Measurements from ENCODE around the gene ROGDI.

GRCh38 chr16:4839942-4840341 lies 37.5 kb upstream of the ROGDI start:
- TF ChIP-seq, protein P1, sequence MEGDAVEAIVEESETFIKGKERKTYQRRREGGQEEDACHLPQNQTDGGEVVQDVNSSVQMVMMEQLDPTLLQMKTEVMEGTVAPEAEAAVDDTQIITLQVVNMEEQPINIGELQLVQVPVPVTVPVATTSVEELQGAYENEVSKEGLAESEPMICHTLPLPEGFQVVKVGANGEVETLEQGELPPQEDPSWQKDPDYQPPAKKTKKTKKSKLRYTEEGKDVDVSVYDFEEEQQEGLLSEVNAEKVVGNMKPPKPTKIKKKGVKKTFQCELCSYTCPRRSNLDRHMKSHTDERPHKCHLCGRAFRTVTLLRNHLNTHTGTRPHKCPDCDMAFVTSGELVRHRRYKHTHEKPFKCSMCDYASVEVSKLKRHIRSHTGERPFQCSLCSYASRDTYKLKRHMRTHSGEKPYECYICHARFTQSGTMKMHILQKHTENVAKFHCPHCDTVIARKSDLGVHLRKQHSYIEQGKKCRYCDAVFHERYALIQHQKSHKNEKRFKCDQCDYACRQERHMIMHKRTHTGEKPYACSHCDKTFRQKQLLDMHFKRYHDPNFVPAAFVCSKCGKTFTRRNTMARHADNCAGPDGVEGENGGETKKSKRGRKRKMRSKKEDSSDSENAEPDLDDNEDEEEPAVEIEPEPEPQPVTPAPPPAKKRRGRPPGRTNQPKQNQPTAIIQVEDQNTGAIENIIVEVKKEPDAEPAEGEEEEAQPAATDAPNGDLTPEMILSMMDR (IDR thresholded peaks at IDR 0.05) = peak in 1 of 6 experiments; percentile 19
- TF ChIP-seq POLR2A (IDR thresholded peaks at IDR 0.05) = no peak

Data from esophagus squamous epithelium (tissue), 4 donors.